Mesendoderm (in vitro differentiated cells): ENCODE data around the gene ZG16B.

Source experiments
- DNase-seq: peaks from one replicate; pipeline ENCODE4 v3.0.0; 2013
- H2AK5ac ChIP-seq: 2 replicates; pipeline ENCODE4 v1.6.1; 2013; ENCODE audit warnings: low read length, inconsistent platforms
- H2BK120ac ChIP-seq: 2 replicates; pipeline ENCODE4 v1.6.1; 2013; ENCODE audit warnings: low read depth, mild to moderate bottlenecking, low read length, moderate library complexity, mixed read lengths
- H2BK15ac ChIP-seq: replicated peaks from 2 replicates; pipeline ENCODE4 v1.6.1; 2013; ENCODE audit warnings: low read depth, mild to moderate bottlenecking, moderate library complexity
- H2BK5ac ChIP-seq: 2 replicates; pipeline ENCODE4 v1.6.1; 2013; ENCODE audit warnings: low read length, inconsistent platforms
- H3K18ac ChIP-seq: 2 replicates; pipeline ENCODE4 v1.6.1; 2013; ENCODE audit warnings: mild to moderate bottlenecking, low read length, mixed read lengths
- H3K23ac ChIP-seq: one replicate; pipeline ENCODE4 v1.6.1; 2013; ENCODE audit warnings: low read length
- H3K27ac ChIP-seq: 2 replicates; pipeline ENCODE4 v1.5.1; 2013; ENCODE audit warnings: low read depth, mild to moderate bottlenecking, inconsistent platforms, low read length, moderate library complexity
- H3K27me3 ChIP-seq: 2 replicates; pipeline ENCODE4 v1.6.1; 2013; ENCODE audit warnings: low read length, control low read depth, mild to moderate bottlenecking, inconsistent platforms; ENCODE audit not compliant: insufficient read depth, poor library complexity
- H3K36me3 ChIP-seq: 2 replicates; pipeline ENCODE4 v1.6.1; 2013; ENCODE audit warnings: low read length, inconsistent platforms; ENCODE audit not compliant: control insufficient read depth, insufficient read depth
- H3K4ac ChIP-seq: one replicate; pipeline ENCODE4 v1.6.1; 2013; ENCODE audit warnings: low read depth, mild to moderate bottlenecking, low read length, moderate library complexity
- H3K4me1 ChIP-seq: 2 replicates; pipeline ENCODE4 v1.6.1; 2013; ENCODE audit warnings: low read depth, low read length, inconsistent platforms; ENCODE audit not compliant: control insufficient read depth
- H3K4me2 ChIP-seq: 2 replicates; pipeline ENCODE4 v1.6.1; 2013; ENCODE audit warnings: low read length
- H3K4me3 ChIP-seq: 2 replicates; pipeline ENCODE4 v1.5.1; 2013; ENCODE audit warnings: mild to moderate bottlenecking, low read length
- H3K56ac ChIP-seq: one replicate; pipeline ENCODE4 v1.6.1; 2013; ENCODE audit warnings: low read length
- H3K79me1 ChIP-seq: 2 replicates; pipeline ENCODE4 v1.6.1; 2013; ENCODE audit warnings: low read length, inconsistent platforms
- H3K79me2 ChIP-seq: 2 replicates; pipeline ENCODE4 v1.6.1; 2013; ENCODE audit warnings: mild to moderate bottlenecking, low read length; ENCODE audit not compliant: control insufficient read depth, insufficient read depth
- H3K9ac ChIP-seq: 2 replicates; pipeline ENCODE4 v1.6.1; 2013; ENCODE audit warnings: low read length, inconsistent platforms
- H4K5ac ChIP-seq: one replicate; pipeline ENCODE4 v1.6.1; 2013; ENCODE audit warnings: low read length
- H4K8ac ChIP-seq: one replicate; pipeline ENCODE4 v1.6.1; 2013; ENCODE audit warnings: low read depth, mild to moderate bottlenecking, control low read depth, low read length, moderate library complexity
- WGBS: extraction: QIAGEN DNeasy Blood & Tissue Kit; methylation state at CpG from one replicate; pipeline ENCODE4 v1.1.7; 2013; ENCODE audit warnings: low lambda C conversion rate, missing lambda C conversion rate; ENCODE audit not compliant: insufficient coverage; ENCODE audit errors: extremely low coverage; 5-methylcytosine and 5-hydroxymethylcytosine counted together

The ZG16B gene

GRCh38 chr16:2815299-2815771 lies 14.8 kb upstream of the ZG16B start:
- H3K27ac ChIP-seq, result no peak overlapping the region
- H3K9ac ChIP-seq, result no peak overlapping the region
- no peak overlapping the region for H2BK5ac ChIP-seq
- no peak overlapping the region for H2BK120ac ChIP-seq
- H2BK15ac ChIP-seq, result no peak overlapping the region
- H3K79me1 ChIP-seq, result no peaks in the 10 kb centered on the region
- no peak overlapping the region for H3K23ac ChIP-seq
- H3K79me2 ChIP-seq, result no peaks in the 10 kb centered on the region
- no peak overlapping the region for H3K4me2 ChIP-seq
- no peak overlapping the region for H4K5ac ChIP-seq
- no peak overlapping the region for H3K56ac ChIP-seq
- H3K27me3 ChIP-seq, result no peaks in the 10 kb centered on the region
- no peak overlapping the region for H3K4me3 ChIP-seq
- H2AK5ac ChIP-seq, result no peak overlapping the region
- no peak for DNase-seq
- H3K4ac ChIP-seq, result no peak overlapping the region
- H3K4me1 ChIP-seq, result no peaks in the 10 kb centered on the region
- no peaks in the 10 kb centered on the region for H3K36me3 ChIP-seq
- no peak overlapping the region for H3K18ac ChIP-seq
- H4K8ac ChIP-seq, result no peak overlapping the region
- WGBS, result no CpG with 5 or more reads among the region's 10 CpGs

GRCh38 chr16:2816751-2817339 lies 13.3 kb upstream of the ZG16B start, which contains the start of gene PRSS21:
Gene PRSS21, plus strand, starts transcription at chr16:2817237. Its CDS starts 32 bp downstream, at chr16:2817269.
- no peak within 1 kb of the TSS for H3K4me2 ChIP-seq
- H3K36me3 ChIP-seq, result no peaks in the 10 kb centered on the region
- no peaks in the 10 kb centered on the region for H3K79me2 ChIP-seq
- H3K56ac ChIP-seq, result no peak within 1 kb of the TSS
- no peak within 1 kb of the TSS for H3K23ac ChIP-seq
- H4K5ac ChIP-seq, result no peak within 1 kb of the TSS
- no peak within 1 kb of the TSS for H3K4me3 ChIP-seq
- no peak within 1 kb of the TSS for H2BK5ac ChIP-seq
- WGBS, result no CpG with 5 or more reads among the region's 28 CpGs
- H4K8ac ChIP-seq, result no peak within 1 kb of the TSS
- no peak within 1 kb of the TSS for H2BK120ac ChIP-seq
- no peaks in the 10 kb centered on the region for H3K79me1 ChIP-seq
- H3K27ac ChIP-seq, result no peak within 1 kb of the TSS
- no peaks in the 10 kb centered on the region for H3K27me3 ChIP-seq
- no peak within 1 kb of the TSS for H2AK5ac ChIP-seq
- H2BK15ac ChIP-seq, result no peak within 1 kb of the TSS
- no peak for DNase-seq
- H3K4me1 ChIP-seq, result no peaks in the 10 kb centered on the region
- no peak within 1 kb of the TSS for H3K18ac ChIP-seq
- H3K4ac ChIP-seq, result no peak within 1 kb of the TSS
- H3K9ac ChIP-seq, result no peak within 1 kb of the TSS

- Histone ChIP-seq H3K4me1 (no peaks in the 10 kb centered on the region), H3K18ac (no peak overlapping the region), H3K4ac (no peak overlapping the region), H2BK5ac (no peak overlapping the region), H3K79me1 (no peaks in the 10 kb centered on the region), H2BK15ac (no peak overlapping the region), H3K9ac (no peak overlapping the region), H4K5ac (no peak overlapping the region), H3K36me3 (no peaks in the 10 kb centered on the region), H3K56ac (no peak overlapping the region), H3K27ac (no peak overlapping the region), H3K23ac (no peak overlapping the region), H2AK5ac (no peak overlapping the region), H3K4me2 (no peak overlapping the region), H3K27me3 (no peaks in the 10 kb centered on the region), H3K79me2 (no peaks in the 10 kb centered on the region), H2BK120ac (no peak overlapping the region), H3K4me3 (no peak overlapping the region), H4K8ac (no peak overlapping the region)
- WGBS, result no CpG with 5 or more reads among the region's 68 CpGs
- DNase-seq, result no peak
Observed at GRCh38 chr16:2817340-2818271, 12.5 kb upstream of the ZG16B start.

GRCh38 chr16:2818272-2818876 lies 11.7 kb upstream of the ZG16B start:
- Histone ChIP-seq H4K8ac (no peak overlapping the region), H3K18ac (no peak overlapping the region), H3K23ac (no peak overlapping the region), H3K4me3 (no peak overlapping the region), H3K79me2 (no peaks in the 10 kb centered on the region), H3K36me3 (no peaks in the 10 kb centered on the region), H3K4me2 (no peak overlapping the region), H3K27ac (no peak overlapping the region), H3K56ac (no peak overlapping the region), H2BK5ac (no peak overlapping the region), H2AK5ac (no peak overlapping the region), H3K27me3 (no peaks in the 10 kb centered on the region), H4K5ac (no peak overlapping the region), H3K9ac (no peak overlapping the region), H3K4ac (no peak overlapping the region), H2BK120ac (no peak overlapping the region), H3K79me1 (no peaks in the 10 kb centered on the region), H3K4me1 (no peaks in the 10 kb centered on the region), H2BK15ac (no peak overlapping the region)
- WGBS, result no CpG with 5 or more reads among the region's 10 CpGs
- DNase-seq, result no peak

GRCh38 chr16:2819179-2819938 lies 10.7 kb upstream of the ZG16B start:
- Histone ChIP-seq H3K27ac (no peak overlapping the region), H3K4me3 (no peak overlapping the region), H4K5ac (no peak overlapping the region), H2AK5ac (no peak overlapping the region), H3K23ac (no peak overlapping the region), H3K56ac (no peak overlapping the region), H4K8ac (no peak overlapping the region), H3K79me2 (no peaks in the 10 kb centered on the region), H3K4ac (no peak overlapping the region), H3K4me2 (no peak overlapping the region), H3K4me1 (no peaks in the 10 kb centered on the region), H3K9ac (no peak overlapping the region), H3K36me3 (no peaks in the 10 kb centered on the region), H2BK120ac (no peak overlapping the region), H3K18ac (no peak overlapping the region), H2BK15ac (no peak overlapping the region), H3K27me3 (no peaks in the 10 kb centered on the region), H3K79me1 (no peaks in the 10 kb centered on the region), H2BK5ac (no peak overlapping the region)
- no CpG with 5 or more reads among the region's 18 CpGs for WGBS
- no peak for DNase-seq
